Common myeloid progenitor, CD34-positive (primary cell): ENCODE results near the gene KPTN.

ENCODE experiments used
- CTCF ChIA-PET: fragments of 350-600 bp; sonication (Branson Sonifier 250); formaldehyde crosslinking; loops from one replicate; lab custom pipeline; 2021; ENCODE audit warnings: antibody characterized with exemption; lab: Charles Lee
- POLR2A ChIA-PET: fragments of 350-600 bp; sonication (Branson Sonifier 250); formaldehyde crosslinking; loops from one replicate; lab custom pipeline; 2021; ENCODE audit warnings: antibody characterized with exemption; lab: Charles Lee
- DNase-seq, 3 donors: peaks; one replicate each; pipeline versions ENCODE4 v3.0.0 to v3.0.0-alpha.2; 2013
- H3K27ac ChIP-seq, 2 experiments: 1 replicate in 1 of 2; 2 replicates in 1 of 2; pipeline ENCODE4 v1.7.0; 2013; ENCODE audit warnings: inconsistent platforms in 2 of 2, low read length in 2 of 2, mild to moderate bottlenecking in 2 of 2, low read depth in 1 of 2, moderate library complexity in 1 of 2; ENCODE audit not compliant: severe bottlenecking in 2 of 2, insufficient read depth in 1 of 2, poor library complexity in 1 of 2
- H3K27me3 ChIP-seq, 5 experiments: replicated peaks in 2 of 5; 1 replicate in 3 of 5; 2 replicates in 2 of 5; pipeline versions ENCODE4 v1.6.1 to v1.7.0; 2013; ENCODE audit warnings: low read length in 4 of 5, mild to moderate bottlenecking in 2 of 5, moderate library complexity in 2 of 5, inconsistent platforms in 1 of 5; ENCODE audit not compliant: insufficient read depth in 5 of 5, control insufficient read depth in 4 of 5
- H3K36me3 ChIP-seq, 4 experiments: 1 replicate in 2 of 4; 2 replicates in 2 of 4; pipeline versions ENCODE4 v1.6.1 to v1.7.0; 2013; ENCODE audit warnings: low read length in 3 of 4, control low read depth in 1 of 4, mild to moderate bottlenecking in 1 of 4; ENCODE audit not compliant: control insufficient read depth in 4 of 4, insufficient read depth in 4 of 4
- H3K4me1 ChIP-seq, 4 experiments: 1 replicate in 3 of 4; 2 replicates in 1 of 4; pipeline versions ENCODE4 v1.6.1 to v1.7.1; 2013; ENCODE audit warnings: low read length in 3 of 4, mild to moderate bottlenecking in 3 of 4, control low read depth in 1 of 4, inconsistent platforms in 1 of 4, moderate library complexity in 1 of 4; ENCODE audit not compliant: control insufficient read depth in 4 of 4, insufficient read depth in 4 of 4; ENCODE audit errors: control extremely low read depth in 1 of 4
- H3K4me3 ChIP-seq, 7 experiments: 1 replicate in 4 of 7; 2 replicates in 3 of 7; pipeline versions ENCODE4 v1.5.1 to v1.7.0; 2013; ENCODE audit warnings: mild to moderate bottlenecking in 7 of 7, low read length in 6 of 7, moderate library complexity in 6 of 7, inconsistent platforms in 2 of 7, low read depth in 2 of 7, control low read depth in 1 of 7; ENCODE audit not compliant: insufficient read depth in 4 of 7, control insufficient read depth in 1 of 7; ENCODE audit errors: extremely low read depth in 1 of 7
- H3K9me3 ChIP-seq, 5 experiments: 1 replicate in 4 of 5; 2 replicates in 1 of 5; pipeline versions ENCODE4 v1.6.1 to v1.7.1; 2013; ENCODE audit warnings: low read length in 4 of 5, mild to moderate bottlenecking in 2 of 5, inconsistent platforms in 1 of 5, low read depth in 1 of 5, moderate library complexity in 1 of 5; ENCODE audit not compliant: control insufficient read depth in 4 of 5, insufficient read depth in 2 of 5; ENCODE audit errors: control extremely low read depth in 1 of 5
- WGBS: methylation state at CpG from one replicate; pipeline ENCODE4 v1.1.5; 2013; ENCODE audit not compliant: insufficient coverage; 5-methylcytosine and 5-hydroxymethylcytosine counted together

KPTN gene

DNA sequence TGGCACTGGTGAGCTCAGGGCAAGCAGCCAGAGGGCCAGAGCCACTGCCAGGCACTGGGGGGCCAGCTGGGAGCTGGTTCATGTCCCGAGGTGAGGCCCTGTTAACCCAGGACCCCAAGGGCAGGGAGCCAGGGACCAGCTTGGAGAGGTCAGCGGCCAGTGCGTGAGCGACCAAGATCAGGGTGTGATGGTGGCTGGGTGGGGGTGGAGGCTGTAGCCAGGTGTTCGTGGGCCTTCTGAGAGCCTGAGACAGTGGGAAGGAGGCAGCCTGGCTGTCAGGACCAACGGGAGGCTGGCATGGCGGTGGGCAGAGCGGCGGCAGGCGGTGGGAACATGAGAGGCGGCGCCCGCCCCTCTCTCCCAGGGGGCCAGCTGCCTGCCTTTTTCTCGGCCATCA is 8.1 kb upstream of the KPTN start:
- Histone ChIP-seq H3K27me3 (no peaks in the 10 kb centered on the region), H3K36me3 (peaks cover 0 to 75% (median 27%) of the 10 kb centered on the region in 4 experiments), H3K9me3 (no peaks in the 10 kb centered on the region), H3K4me3 (no peak overlapping the region), H3K27ac (peak overlapping the region in 1 of 2 experiments; percentile 5), H3K4me1 (peaks cover 4 to 79% (median 73%) of the 10 kb centered on the region in 4 experiments)
- 85% methylated on average over 9 of the region's 14 CpGs for WGBS
- no peak for DNase-seq
- POLR2A ChIA-PET = interaction anchor here (0.7 to 1.2 kb wide), 2 partner anchors 10 to 23 kb away, joined by 3 to 5 read pairs; partner anchors contain the start of gene NAPA
- CTCF ChIA-PET = interaction anchor here (1.2 to 1.6 kb wide), 3 partner anchors 24 to 215 kb away, joined by 3 to 6 read pairs (median 3); partner anchors contain the start of gene NAPA

DNA sequence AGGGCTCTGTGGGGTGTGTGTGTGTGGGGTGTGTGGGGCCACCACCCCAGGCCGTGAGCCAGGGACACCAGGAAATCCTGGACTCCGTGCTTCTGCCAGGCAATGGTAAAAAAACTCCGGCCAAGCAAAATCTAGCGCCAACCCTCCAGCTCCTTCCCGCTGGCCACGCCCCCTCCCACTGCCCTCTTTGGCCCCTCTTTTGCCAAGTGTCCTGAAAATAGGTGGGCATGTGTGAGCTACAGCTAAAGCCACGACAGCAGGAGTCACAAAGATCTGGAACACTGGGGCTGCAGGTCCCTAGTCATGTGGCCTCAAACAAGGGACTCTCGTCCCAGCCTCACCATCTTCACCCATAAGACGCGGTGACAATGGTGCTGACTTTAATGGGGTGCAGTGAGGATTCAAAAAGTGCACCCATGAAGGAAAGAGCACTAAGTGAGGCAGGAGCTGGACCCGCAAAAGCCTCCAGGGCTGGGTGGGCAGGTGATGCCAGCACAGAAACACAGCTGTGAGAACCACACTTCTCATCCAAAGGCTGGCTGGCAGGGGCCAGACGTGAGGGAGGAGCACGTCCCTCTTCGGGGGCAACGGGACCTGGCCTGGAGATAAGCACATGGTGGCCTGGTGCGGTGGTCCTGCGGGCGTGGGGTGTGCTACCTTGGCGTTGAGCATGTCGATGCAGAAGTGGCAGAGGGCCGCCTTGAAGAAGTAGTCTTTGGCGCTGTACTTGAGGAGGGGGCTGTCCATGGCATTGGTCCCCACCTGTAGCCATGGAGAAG is 7.5 kb upstream of the KPTN start:
- ChIA-PET POLR2A (interaction anchor here (1.2 kb wide), 1 partner anchor 23 kb away, joined by 3 read pairs; the partner anchor contains the start of gene NAPA), CTCF (interaction anchor here (1.1 to 1.7 kb wide), 5 partner anchors 12 to 215 kb away, joined by 3 to 6 read pairs (median 3); partner anchors contain the start of gene NAPA)
- Histone ChIP-seq H3K36me3 (peaks cover 0 to 69% (median 25%) of the 10 kb centered on the region in 4 experiments), H3K9me3 (no peaks in the 10 kb centered on the region), H3K27ac (no peak overlapping the region), H3K4me1 (peaks cover 5 to 84% (median 78%) of the 10 kb centered on the region in 4 experiments), H3K27me3 (no peaks in the 10 kb centered on the region), H3K4me3 (no peak overlapping the region)
- WGBS = 86% methylated on average over 14 of the region's 22 CpGs
- DNase-seq = no peak

DNA sequence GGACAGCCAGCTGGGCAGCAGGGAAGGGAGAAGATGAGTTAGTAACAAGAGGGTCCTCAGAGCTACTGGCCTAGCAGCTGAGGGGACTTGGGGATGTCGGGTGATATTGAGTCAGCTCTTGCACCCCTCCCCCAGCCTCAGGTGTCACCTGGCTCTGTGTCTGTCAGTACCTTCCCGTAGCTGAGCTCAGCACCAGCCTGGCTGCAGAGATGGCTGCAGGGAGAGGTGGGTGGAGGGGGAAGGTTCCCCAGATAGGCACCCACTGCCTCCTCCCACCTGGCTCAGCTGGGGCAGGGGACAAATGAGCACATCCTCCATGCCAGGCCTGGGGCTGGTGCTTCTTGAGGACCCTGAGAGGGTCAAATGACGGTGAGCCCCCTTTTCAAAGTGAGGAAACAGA is 6.8 kb upstream of the KPTN start:
- Histone ChIP-seq H3K27me3 (no peaks in the 10 kb centered on the region), H3K4me1 (peaks cover 6 to 87% (median 83%) of the 10 kb centered on the region in 4 experiments), H3K4me3 (no peak overlapping the region), H3K36me3 (peaks cover 0 to 63% (median 23%) of the 10 kb centered on the region in 4 experiments), H3K27ac (no peak overlapping the region), H3K9me3 (no peaks in the 10 kb centered on the region)
- CTCF ChIA-PET = interaction anchor here (1.1 to 1.7 kb wide), 4 partner anchors 11 to 216 kb away, joined by 3 to 6 read pairs (median 4); partner anchors contain the start of gene NAPA
- WGBS = 80% methylated on average over 3 of the region's 3 CpGs
- POLR2A ChIA-PET = no interaction called here
- DNase-seq = no peak

DNA sequence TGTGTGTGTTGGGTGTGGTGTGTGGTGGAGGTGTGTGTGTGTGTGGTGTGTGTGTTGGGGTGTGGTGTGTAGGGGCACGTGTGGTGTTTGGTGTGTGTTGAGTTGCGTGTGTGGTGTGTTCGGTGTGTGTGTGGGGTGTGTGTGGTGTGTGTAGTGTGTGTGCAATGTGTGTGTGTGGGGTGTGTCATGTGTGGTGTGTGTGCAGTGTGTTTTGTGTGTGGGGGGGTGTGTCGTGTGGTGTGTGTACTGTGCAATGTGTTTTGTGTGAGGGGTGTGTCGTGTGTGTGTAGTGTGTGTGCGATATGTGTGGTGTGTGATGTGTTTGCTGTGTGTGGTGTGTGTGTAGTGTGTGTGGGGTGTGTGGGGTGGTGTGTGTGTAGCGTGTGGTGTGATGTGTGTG is 6.0 kb upstream of the KPTN start:
- 92% methylated on average over 2 of the region's 7 CpGs for WGBS
- H3K9me3 ChIP-seq = no peaks in the 10 kb centered on the region
- peak in 1 of 3 donors; percentile 23 for DNase-seq
- CTCF ChIA-PET = interaction anchor here (1.7 to 3.9 kb wide), 2 partner anchors 10 to 19 kb away, joined by 5 to 23 read pairs; no protein-coding TSS in a partner anchor
- no peaks in the 10 kb centered on the region for H3K27me3 ChIP-seq
- POLR2A ChIA-PET = no interaction called here
- peaks cover 11 to 87% (median 83%) of the 10 kb centered on the region in 4 experiments for H3K4me1 ChIP-seq
- peaks cover 0 to 61% (median 19%) of the 10 kb centered on the region in 4 experiments for H3K36me3 ChIP-seq
- no peak overlapping the region for H3K27ac ChIP-seq
- H3K4me3 ChIP-seq = no peak overlapping the region

DNA sequence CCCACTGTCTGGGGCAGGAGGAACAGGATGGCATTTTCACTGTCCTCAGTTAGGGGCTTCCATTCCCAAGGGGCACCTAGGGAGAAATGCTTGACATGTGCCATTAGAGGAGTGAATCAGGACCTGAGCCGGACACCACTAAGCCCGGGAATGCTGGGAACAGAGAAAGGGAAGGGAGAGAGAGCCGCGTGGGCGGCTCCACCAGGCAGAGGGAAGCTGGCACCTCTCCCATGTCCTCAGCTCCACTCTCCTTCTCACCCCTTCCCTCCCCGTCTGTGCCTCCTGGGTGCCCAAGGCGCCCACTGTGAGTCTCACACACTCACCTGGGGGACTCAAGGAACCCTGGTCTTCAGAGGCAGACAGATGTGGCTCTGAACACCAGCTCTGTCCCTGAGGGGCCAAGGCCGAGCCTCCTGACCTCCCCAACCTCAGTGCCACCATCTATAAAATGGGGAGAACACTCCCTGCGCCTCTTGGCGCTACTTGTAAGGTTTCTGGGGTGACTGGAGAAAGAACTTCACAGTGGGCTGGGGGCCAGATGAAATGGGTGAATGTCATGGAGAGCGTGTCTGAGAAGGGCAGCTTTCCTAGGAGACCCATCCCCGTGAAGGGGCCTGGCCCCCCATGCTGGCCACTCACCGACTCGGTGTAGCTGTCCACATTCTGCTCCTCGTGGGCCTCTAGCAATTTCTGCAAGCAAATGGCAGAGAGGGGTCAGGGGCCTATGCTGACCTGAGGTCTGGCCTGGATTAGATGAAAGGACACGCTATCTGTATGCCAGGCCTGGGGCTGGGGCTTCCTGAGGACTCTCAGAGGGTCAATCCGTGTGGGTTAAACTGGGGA is 5.3 kb upstream of the KPTN start:
- Histone ChIP-seq H3K27me3 (no peaks in the 10 kb centered on the region), H3K4me1 (peaks cover 11 to 87% (median 84%) of the 10 kb centered on the region in 4 experiments), H3K27ac (peak overlapping the region in 1 of 2 experiments; percentile 47), H3K4me3 (no peak overlapping the region), H3K36me3 (peaks cover 0 to 61% (median 19%) of the 10 kb centered on the region in 4 experiments), H3K9me3 (no peaks in the 10 kb centered on the region)
- DNase-seq = no peak
- POLR2A ChIA-PET = no interaction called here
- CTCF ChIA-PET = interaction anchor here (1.4 to 3.9 kb wide), 4 partner anchors 10 to 27 kb away, joined by 4 to 23 read pairs (median 6); partner anchors contain the start of gene NAPA
- WGBS = 98% methylated on average over 10 of the region's 17 CpGs

DNA sequence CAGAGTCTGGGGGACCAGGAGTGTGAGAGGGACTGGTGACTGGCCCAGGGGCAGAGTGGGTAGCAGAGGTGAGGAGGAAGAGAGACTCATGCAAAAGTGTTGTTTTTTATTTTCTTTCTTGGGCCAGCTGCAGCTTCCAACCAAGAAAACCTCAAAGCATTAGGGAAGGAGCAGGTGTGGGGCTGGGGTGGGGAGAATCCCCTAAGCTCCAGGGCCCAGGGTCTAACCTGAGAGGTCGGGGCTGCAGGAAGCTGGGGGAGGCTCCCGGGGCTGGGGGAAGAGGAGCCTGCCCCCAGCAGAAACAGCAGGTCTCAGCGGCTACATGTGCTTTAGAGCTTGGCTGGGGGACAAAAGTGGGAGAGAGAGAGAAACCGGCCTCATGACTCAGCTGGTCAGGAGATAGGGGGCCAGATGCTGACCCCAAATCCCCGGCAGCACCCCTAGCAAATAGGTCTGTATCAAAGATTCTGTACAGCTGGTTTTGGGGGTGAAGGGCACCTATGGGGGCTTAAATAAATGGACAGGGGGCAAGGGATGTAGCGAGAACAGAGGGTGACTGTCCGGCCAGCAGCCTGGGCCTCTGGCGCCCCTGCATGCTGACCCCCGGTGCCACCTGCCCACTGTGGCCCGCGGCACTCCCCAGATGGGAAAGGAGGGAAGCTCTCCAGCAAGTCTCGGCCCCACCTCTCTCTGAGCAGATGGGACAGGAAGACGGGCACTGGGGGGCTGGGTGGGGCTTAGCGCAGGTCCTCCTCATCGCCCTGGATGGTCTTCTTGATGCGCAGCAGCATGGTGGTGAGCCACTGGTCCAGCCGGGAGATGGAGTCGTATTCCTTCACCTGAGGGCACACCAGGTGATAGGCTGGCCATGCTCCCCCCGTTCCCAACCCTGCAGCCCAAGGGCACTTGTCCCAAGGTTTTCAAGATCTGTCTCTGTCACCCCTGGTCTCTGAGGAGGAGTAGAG is 3.8 kb upstream of the KPTN start:
- peak overlapping the region; percentile 70 to 72 for H3K27ac ChIP-seq
- POLR2A ChIA-PET = interaction anchor here (0.8 to 1.2 kb wide), 2 partner anchors 23 to 25 kb away, joined by 3 read pairs; no protein-coding TSS in a partner anchor
- H3K9me3 ChIP-seq = no peaks in the 10 kb centered on the region
- H3K4me1 ChIP-seq = peaks cover 11 to 81% (median 79%) of the 10 kb centered on the region in 4 experiments
- peaks cover 0 to 48% (median 19%) of the 10 kb centered on the region in 4 experiments for H3K36me3 ChIP-seq
- H3K27me3 ChIP-seq = no peaks in the 10 kb centered on the region
- 64% methylated on average over 18 of the region's 19 CpGs for WGBS
- DNase-seq = peak in 2 of 3 donors; percentile 79 to 82
- CTCF ChIA-PET = interaction anchor here (1.0 to 3.9 kb wide), 9 partner anchors 8 to 55 kb away, joined by 3 to 23 read pairs (median 4); partner anchors contain the start of gene NAPA
- H3K4me3 ChIP-seq = peak overlapping the region in 5 of 7 experiments; percentile 2 to 60 (median 20)
